Stimulated activated CD8-positive, alpha-beta memory T cell treated with anti-CD3 and anti-CD28 coated beads, Interleukin-15, amount 100 ng/mL, for 4 hours (primary cell): ENCODE measurements around the gene CFAP97D2.

Experiments used
- DNase-seq, 2 donors: peaks; one replicate each; pipeline ENCODE4 v3.0.0-alpha.2; 2020; ENCODE audit warnings: low read depth in 2 of 2

CFAP97D2 gene

GRCh38 chr13:114268344-114269280, 89.6 kb downstream of the CFAP97D2 start:
- DNase-seq = no peak

GRCh38 chr13:114269281-114269770, 90.3 kb downstream of the CFAP97D2 start:
- DNase-seq = no peak
